GM19238 (cell line): Measurements from ENCODE around the gene ANKS1B.

Experiments used
- DNase-seq: peaks from one replicate; pipeline ENCODE4 v3.0.0; 2011; ENCODE audit warnings: low spot score; ENCODE audit not compliant: insufficient read length

ANKS1B gene

DNA sequence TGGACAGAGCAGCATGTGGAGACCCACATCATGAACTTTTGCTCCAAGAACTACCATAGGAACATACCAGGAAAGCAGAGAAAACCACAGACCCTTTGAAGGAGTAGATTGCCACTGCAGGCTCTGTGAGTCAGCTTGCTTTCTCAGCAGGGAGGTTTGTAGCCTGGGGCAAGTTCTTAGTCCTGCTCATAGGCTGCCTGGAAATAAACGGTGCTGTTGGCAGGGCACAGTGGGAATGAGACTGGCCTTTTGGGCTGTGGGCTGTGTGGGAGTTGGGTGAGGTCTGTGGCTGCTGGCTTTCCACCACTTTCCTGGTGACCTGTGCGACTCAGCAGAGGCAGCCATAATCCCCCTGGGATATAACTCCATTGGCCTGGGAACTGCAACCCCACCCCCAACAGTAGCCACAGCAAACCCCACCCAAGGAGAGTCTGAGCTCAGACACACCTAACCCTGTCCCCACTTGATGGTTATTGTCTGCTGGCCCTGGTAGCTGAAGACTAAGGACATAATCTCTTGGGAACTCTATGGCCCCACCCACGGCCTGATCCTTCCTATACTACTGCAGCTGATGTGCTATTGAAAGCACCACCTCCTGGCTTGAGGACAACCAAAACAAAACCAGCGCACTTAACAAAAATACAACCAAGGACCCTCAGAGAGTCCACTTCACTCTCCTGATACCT is 529.2 kb downstream of the ANKS1B start:
- no peak for DNase-seq

DNA sequence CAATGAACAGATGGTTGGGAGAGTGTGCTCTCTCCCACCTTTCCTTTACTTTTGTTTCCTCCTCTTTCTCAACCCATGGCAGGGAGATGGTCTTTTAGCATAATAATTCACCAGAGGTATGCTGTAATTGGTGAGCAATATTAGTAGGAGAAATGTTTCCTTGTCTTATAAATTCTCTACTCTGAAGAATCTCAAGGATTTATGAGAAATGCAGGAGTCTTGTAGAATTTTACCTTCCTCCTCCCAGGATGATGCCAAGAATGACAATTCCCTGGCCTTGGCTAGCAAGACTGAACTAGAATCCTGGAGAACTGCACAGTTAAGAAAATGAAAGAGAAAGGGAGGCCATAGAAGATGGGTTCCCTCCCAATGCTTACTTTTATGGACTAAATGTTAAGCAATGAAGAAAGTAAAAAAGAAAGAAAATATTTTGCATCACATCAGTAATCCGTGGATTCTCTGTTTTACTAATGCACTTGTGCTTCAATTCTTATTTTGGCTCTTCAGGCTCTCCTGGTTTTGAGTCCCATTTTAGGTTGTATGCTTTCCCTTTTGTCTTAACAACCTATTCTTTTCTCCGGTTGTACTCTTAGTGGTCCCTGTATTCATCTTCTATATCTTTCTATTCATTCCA is 530.1 kb downstream of the ANKS1B start:
- DNase-seq, result no peak

DNA sequence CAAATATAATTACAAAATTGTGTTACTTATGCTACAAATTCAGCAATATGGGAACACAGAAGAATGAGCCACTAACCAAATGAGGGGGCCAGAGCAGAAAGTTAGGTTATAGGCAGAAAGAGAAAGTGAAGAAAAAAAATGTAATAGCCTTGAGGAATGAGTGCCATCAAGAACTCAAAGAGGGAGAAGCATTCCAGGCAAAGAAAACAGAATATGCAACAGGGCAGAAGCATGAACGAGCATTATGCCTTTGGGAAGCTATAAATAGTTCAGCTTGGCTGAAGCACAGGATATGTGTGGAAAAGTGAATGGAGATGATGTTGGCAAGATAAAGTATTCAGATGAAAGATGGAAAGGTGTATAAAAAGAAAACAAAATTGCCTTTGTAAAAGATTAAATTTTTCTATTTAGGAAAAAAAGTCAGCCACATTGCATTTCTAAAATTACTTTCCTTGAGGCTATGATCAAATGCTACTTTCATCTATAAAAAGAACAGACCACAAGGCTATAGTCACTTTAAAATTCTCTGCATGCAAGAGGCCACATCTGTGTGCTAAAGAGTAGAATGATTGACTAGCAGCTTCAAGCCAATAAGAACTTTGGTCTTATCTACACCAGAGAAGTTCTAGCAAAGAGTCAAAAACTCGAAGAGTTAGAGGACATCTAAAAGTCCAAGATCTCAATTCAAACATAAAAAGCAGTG is 530.7 kb downstream of the ANKS1B start:
- no peak for DNase-seq

DNA sequence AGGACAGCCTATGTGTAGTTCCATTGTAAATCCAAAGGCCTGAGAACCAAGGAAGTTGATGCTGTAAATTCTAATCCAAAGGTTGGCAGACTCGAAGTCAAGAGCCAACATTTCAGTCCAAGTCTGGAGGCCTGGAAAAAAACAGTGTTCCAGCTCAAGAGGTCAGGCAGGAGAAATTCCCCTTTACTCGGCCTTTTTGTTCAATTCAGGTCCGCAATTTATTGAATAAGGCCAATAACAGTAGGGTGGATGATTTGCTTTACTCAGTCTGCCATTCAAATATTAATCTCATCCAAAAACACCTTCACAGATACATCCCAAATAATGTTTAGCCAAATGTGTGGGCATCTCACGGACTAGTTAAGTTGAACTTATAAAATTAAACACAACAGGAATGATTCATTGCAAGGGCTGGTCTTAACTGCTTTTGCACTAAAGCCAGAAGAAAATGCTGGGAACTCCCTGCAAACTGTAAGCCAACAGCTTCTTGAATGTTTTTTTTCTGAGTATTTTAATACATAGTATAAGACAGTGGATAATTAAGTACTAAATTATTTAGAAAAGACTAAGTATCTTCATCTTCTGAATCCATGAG is 534.6 kb downstream of the ANKS1B start:
- DNase-seq, result no peak

DNA sequence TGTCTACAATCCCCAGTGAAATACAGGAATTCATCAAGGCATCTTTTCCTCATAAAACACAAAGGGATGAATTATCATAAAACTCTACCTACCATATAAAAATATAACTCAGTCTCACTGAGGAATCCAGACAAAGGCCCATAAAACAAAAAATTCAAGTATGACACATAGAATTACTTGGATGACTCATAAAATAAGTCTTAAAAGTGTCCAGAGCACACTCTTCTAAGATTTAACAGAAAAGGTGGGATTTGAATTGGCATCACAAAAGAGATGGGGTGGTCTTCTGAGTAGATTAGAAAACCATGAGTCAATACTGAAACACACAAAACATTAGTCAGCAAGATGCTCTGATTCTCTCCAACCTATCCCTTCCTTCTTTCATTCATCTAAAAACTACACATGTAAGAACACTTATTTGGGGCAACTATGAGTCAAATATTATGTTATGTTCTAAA is 539.8 kb downstream of the ANKS1B start:
- no peak for DNase-seq

DNA sequence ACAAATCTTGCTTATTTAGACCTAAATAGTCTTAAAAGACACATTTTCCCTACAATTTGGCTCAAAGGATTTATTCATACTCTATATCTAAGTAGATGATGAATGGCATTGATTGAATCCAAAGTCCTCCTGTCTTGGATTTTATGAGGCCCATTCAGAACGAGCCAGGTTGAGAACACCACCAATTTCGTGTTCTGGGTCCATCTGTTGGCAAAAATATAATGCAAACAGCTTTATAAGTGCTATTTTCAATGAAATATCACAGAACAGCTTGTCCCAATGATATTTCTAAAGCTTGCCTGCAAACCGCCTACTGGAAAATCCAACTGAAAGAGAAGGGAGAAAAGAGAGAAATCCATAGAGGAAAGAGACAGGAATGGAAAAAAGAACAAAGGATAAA is 542.0 kb downstream of the ANKS1B start:
- DNase-seq, result no peak

DNA sequence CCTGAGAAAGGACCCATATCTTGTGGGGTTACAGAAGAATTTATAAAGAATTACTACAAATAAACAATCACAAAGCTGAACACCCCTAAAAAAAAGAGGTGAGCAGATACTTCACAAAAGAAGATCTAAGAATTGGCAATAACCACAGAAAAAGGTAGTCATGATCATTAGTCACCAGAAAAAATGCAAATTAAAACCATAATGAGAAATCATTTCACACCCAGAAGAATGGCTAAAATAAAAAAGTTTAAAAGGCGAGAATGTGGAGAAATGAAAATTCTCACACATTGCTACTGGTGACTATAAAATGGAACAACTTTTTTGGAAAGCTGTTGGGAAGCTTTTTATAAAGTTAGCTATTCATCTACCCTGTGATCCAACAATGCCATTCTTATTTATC is 545.3 kb downstream of the ANKS1B start:
- no peak for DNase-seq

DNA sequence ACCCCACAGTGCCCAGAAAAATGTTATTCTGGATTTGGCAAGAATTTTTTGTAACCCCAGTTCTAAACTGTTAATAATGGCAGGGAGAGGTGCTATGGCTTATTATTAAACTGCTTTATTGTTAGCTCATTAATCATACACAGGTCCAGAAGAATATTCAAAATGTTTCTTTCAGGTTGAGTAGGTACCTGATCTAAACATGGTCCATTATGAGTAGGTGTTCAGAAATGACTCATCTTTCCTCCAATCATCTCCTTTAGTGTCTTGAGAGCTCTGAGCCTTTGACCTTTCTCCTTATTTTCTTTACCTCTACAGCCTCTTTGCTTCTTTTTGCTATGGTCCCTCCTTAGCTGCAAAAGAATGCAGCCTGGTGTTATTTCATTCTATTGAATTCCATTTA is 548.2 kb downstream of the ANKS1B start:
- DNase-seq, result peak; percentile 11

DNA sequence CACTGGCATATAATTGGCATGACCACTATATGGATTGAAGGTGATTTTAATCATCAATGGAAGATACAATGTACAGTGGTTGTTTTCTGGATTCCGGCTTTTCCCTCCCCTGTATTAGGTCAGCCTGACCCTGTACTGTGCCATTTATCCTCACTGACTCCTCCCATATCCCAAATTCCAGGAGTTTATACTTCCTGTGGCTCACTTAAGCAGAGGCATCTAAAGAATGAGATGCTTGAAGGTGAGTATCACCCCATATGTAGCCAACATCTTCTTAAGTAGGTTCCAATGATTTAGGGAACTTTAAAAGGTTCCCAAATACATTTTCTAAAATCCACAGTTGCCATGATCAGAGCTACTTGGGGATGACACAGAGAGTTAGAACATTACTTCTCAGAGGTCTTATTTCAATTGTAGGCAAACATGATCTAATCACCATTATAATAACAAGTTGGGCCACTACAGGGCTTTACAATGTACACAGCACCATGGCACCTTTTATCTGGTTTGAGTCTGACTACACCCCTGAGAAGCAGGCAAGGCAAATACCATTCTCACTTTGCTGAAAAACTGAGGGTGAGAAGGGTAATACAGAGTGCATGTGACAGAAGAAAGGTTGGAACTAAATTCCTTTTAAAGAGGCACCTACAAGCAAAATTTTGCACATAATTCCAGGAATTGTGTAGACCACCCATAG is 549.5 kb downstream of the ANKS1B start:
- DNase-seq, result no peak

DNA sequence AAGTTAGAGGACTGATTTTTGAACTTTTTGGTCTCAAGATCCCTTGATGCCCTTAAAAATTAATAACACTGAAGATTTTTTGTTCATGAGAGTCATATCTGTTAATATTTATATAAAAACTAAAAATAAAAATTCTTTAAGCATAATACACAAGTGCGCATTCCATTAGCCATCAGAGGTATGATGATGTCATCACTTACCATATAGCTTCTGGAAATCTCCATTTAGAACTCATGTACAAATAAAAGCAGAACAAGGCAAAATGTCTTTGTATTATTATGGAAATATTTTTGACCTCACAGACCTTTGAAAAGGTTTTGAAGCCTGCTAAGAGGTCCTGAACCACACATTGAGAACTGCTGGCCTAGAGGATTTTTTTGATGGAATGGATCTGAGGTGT is 551.6 kb downstream of the ANKS1B start:
- no peak for DNase-seq

DNA sequence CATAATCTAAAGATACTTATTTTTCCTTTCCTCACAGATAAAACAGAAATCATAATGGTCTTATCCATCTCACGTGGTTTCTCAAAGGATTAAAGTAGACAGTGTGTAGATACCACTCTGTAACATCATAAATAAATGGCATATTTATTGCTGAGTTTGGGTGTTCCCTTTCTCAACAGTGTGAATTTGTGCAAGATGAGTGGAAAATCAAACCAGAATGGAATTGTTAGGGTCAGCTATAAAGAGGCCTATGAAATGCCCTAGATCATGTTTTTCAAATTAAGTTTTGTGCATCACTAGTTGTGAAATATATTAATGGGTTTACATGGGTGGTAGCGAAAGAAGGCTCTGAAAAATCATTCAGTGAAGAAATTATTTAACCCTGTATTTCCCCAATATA is 553.5 kb downstream of the ANKS1B start:
- no peak for DNase-seq

DNA sequence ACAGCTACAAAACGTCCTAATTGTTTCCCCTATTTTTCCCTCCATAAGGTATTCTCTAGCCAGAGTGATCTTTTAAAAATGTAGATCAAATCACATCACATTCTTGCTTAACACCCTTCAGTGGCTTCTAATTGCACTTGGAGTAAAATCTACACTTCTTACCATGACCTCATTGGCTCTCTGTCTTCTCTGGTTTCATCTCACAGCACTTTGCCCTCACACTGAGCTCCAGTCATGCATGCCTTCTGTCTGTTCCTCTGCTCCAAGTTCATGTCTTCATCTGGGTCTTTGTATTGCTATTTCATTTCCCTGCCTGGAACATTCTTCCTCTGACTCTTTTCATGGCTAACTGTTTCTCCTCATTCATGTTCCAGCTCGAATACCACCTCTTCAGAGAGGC is 557.6 kb downstream of the ANKS1B start:
- no peak for DNase-seq

DNA sequence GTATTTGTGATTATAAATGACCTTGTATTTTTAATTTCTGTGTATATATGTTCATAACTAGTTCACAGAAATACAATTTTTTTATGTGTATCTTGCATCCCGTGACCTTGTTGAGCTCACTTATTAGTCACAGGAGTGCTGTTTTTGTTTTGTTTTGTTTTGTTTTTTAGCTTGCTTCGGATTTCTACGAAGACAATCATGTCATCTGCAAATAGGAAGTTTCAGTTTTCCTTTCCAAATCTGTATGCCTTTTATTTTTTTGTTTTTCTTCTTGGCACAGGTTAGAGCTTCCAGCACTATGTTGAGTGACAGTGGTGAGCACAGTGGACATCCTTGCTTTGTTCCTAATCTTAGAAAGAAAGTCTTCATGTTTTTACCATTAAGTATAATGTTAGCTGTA is 566.4 kb downstream of the ANKS1B start:
- DNase-seq, result no peak

DNA sequence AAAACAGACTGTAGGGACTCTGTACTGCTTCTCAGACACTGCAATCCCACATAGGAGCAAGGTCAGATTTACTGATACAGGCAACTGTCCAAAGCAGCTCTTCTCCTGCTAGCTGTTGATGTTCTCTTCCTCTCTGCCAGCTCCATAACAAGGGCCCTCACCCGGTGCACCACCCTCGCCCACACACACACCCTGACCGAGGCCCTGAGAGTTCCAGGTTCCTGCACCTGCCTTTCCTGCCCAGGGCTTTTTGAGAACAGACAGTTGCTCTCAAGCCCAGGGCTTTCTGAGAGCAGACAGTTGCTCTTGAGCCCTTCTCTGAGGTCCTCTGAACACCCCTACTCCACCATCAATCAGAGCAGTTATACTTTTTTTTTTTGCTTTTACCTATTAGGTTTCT is 571.0 kb downstream of the ANKS1B start:
- DNase-seq, result no peak

DNA sequence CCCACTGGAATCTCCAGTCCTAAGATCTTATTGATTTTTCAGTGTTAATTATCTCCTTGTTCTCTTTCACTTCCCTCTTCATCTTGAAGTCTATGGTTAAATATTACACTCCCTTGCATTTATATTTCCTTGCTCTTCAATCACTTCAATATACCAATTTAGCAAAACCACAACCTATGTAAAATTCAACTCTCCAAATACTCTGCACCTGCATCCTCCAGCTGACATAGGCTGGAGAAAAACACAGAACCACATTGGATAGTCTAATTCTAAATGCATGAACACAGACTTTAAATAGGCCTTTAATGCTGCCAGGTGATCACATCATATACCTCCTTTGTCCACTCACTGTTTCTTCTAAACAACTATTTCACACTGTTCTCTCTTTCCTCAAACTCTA is 591.0 kb downstream of the ANKS1B start:
- DNase-seq, result no peak

DNA sequence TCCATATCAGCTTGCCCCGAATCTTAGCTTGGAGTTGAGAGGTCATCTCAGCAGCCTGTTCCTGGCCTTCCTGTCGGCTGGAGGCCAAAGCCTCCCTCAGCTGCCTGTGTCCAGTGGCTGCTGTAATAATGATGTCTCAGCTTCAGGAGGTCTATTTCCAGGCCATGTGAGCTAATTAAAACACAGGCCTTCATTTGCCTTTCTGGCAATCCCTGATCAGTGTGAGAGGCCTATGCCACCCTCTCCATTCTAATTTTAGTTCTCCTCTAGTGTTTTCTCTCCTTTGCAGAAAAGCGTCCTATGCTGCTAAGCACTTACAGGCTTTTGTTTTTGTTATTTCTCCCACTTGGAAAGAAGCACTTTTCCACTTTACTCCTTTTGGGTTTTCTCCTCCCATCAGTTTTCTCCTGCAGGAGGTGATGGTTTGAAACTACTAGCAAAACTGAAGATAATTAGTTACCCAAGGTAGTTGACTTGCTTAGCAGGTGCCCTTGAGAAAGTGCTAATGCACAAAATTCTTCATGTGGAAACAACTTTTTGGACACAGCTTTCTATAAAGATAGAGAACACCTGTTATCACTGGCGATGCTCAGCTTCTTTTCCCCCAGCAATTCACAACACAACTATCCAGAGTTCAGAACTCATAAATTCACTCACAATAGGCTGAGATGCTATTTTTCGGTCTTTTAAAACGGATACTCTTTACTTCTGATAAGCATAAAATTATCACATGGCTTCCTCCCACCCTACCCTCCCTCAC is 592.5 kb downstream of the ANKS1B start:
- DNase-seq, result no peak

DNA sequence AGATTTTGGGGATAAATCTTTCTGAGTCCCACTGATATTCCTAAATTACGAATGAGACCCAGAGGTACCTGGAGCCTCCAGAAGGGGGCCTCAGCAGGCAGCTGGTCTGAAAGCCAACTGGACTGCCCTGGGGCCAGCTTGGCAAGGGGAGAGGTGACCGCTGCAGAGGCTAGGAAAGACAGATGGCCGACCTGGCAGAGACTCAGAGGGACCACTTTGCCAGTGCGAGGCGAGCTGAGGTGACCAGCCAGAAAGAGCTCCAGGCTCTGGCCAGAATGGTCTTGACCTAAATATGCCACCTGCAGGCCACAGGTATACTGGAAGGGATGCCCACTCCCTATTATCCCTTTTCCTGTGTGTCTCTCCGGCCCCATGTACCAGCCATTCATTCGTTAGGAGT is 594.0 kb downstream of the ANKS1B start:
- no peak for DNase-seq

DNA sequence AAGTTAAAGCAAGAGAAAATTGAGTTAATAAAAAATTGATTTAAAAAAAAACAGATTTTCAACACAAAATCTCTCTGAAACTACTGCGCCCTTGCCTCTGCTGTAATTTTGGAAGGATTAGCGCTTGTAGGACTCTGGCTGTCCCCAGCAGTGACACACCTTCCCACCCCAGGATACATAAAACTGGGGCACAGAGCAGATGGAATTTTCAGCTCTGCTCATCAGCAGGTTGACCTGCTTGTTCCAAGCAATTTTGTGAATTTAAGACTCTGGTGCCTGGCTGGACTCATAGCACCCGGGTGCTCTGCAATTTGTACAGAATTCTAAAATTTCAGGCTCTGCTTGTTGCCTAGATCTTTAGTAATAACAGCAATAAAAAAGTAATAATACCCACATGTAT is 595.0 kb downstream of the ANKS1B start:
- no peak for DNase-seq

DNA sequence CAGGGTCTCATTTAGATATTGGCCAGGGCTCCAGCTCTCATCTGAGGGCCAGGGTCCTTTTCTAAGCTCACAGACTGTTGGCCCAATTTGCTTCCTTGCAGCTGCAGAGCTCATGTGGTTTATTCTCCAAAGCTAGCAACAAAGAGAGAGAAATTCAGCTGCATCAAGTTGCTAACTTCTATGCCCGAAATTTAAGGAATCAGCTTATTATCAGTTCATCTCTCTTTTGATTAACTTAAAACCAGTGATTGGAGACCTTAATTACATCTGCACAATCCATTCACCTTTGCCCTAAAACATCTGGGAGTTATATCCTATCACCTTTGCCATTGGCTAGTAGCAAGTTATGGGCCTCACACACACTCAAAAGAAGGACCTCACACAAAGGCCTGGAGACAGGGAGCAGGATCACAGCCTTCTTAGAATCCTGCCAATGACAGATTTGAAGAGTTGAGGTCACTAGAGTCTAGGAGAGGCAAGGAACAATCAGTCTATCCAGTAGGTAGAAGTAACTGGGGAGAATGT is 596.0 kb downstream of the ANKS1B start:
- DNase-seq, result no peak

DNA sequence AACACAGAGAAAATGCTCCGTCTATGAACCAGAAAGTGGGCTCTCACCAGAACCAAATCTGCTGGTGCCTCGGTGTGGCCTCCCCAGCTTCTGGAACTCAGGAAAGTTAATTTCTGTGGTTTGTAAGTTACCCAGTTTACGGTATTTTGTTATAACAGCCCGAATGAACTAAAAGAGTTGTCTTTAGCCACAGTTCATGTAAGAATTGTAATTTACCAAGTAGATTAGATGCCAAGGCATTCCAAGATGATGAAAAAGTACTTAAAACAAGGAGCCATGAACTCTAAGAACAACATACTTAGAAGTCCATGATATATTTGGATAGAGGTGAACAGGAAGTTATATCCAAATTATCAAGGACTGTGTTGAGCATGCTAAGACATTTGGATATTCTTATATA is 597.1 kb downstream of the ANKS1B start:
- DNase-seq, result no peak

DNA sequence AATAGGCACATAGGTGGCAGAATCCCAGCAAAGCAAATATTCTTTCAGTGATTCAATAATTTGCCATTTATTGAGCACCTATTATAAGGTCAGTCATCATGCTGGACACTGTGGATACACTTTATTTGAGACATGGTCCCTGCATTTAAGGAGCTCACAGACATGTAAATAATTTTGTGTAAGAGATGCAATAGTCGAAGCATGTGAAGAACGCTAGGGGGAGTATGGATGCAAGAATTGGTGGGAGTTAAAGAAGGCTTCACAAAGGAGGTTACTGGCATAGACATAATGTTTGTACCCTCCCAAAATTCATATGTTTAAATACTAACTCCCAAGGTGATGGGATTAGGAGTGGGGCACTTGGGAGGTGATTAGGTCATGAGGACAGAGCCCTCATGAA is 597.8 kb downstream of the ANKS1B start:
- DNase-seq, result no peak
